SK-N-SH (cell line): Measurements from ENCODE around the gene NOTCH4.

Source experiments
- EP300 ChIP-seq, 2 experiments: IDR thresholded peaks; 2 replicates each; pipeline versions ENCODE4 v1.4.0 to v1.6.1; 2012; ENCODE audit warnings: borderline replicate concordance in 1 of 2, low read depth in 1 of 2, low read length in 1 of 2
- EZH2phosphoT487 ChIP-seq: fragments of 200-600 bp; sonication (generic); IDR thresholded peaks from 2 replicates; pipeline ENCODE4 v1.6.1; 2017; ENCODE audit warnings: low read depth, mixed run types, mild to moderate bottlenecking, antibody characterized with exemption, moderate library complexity, borderline replicate concordance
- NFIC ChIP-seq: IDR thresholded peaks from 2 replicates; pipeline ENCODE4 v1.4.0; 2012; ENCODE audit warnings: borderline replicate concordance
- NRF1 ChIP-seq: IDR thresholded peaks from 2 replicates; pipeline ENCODE4 v1.6.1; 2012; ENCODE audit warnings: low read depth, mild to moderate bottlenecking, low read length
- POLR2AphosphoS5 ChIP-seq: IDR thresholded peaks from 2 replicates; pipeline ENCODE4 v1.6.1; 2012; ENCODE audit warnings: low read depth, low read length
- RFX5 ChIP-seq: IDR thresholded peaks from 2 replicates; pipeline ENCODE4 v1.6.1; 2012; ENCODE audit warnings: mild to moderate bottlenecking, improper control_type of control experiment, low read length
- RXRA ChIP-seq: IDR thresholded peaks from 2 replicates; pipeline ENCODE4 v1.4.0; 2012; ENCODE audit warnings: low read depth, mild to moderate bottlenecking, borderline replicate concordance
- SIN3A ChIP-seq: IDR thresholded peaks from 2 replicates; pipeline ENCODE4 v1.6.1; 2012; ENCODE audit warnings: low read depth, mild to moderate bottlenecking, low read length, moderate library complexity, borderline replicate concordance
- SMC3 ChIP-seq: IDR thresholded peaks from 2 replicates; pipeline ENCODE4 v1.6.1; 2012; ENCODE audit warnings: low read depth, low read length, improper control_type of control experiment
- TAF1 ChIP-seq: IDR thresholded peaks from 2 replicates; pipeline ENCODE4 v1.6.1; 2012; ENCODE audit warnings: low read depth, mild to moderate bottlenecking, low read length, moderate library complexity, borderline replicate concordance
- USF2 ChIP-seq: fragments of 150-350 bp; IDR thresholded peaks from 2 replicates; pipeline ENCODE4 v1.6.1; 2017; ENCODE audit warnings: antibody characterized with exemption, low read length, low read depth, borderline replicate concordance
- TF ChIP-seq, protein P1 (sequence below): fragments of 200-600 bp; sonication (generic); IDR thresholded peaks from 2 replicates; pipeline ENCODE4 v1.6.1; 2017; ENCODE audit warnings: antibody characterized with exemption, mild to moderate bottlenecking, moderate library complexity

DNA sequence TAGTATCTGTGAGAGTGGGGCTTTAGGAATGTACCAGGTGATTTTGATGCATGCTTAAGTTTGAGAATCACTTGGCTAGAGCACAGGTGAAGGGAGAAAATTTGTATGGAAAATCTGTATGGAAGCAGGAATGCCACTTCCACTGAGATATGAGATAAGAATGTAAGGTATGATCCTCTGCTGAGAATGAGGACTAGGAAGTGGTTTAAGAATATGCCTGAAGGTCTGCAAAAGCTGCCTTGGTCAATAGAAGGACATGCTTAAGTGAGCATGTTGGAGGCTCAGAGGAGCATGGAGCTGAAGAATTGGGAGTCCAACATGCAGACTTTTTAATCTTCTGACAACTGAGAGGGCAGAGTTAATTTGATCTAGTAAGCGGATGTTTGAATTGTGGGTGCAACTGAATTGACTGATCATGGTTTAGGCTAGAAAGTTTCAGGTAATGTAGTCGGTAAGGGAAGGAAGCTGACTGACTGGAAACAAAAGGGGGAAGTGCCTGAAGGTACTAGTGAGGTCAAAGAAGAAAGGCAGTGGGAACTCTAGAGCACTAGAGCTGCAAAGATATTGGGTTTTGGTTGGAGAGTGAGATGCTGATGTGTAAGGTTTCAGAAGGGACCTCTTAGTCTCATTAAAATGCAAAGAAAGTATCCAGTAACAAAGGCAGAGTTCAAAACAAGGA, 28.6 kb upstream of the NOTCH4 start:
- TF ChIP-seq, protein P1, sequence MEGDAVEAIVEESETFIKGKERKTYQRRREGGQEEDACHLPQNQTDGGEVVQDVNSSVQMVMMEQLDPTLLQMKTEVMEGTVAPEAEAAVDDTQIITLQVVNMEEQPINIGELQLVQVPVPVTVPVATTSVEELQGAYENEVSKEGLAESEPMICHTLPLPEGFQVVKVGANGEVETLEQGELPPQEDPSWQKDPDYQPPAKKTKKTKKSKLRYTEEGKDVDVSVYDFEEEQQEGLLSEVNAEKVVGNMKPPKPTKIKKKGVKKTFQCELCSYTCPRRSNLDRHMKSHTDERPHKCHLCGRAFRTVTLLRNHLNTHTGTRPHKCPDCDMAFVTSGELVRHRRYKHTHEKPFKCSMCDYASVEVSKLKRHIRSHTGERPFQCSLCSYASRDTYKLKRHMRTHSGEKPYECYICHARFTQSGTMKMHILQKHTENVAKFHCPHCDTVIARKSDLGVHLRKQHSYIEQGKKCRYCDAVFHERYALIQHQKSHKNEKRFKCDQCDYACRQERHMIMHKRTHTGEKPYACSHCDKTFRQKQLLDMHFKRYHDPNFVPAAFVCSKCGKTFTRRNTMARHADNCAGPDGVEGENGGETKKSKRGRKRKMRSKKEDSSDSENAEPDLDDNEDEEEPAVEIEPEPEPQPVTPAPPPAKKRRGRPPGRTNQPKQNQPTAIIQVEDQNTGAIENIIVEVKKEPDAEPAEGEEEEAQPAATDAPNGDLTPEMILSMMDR = no peak
- TF ChIP-seq TAF1 (no peak), EZH2phosphoT487 (no peak), NFIC (no peak), EP300 (IDR thresholded peaks at IDR 0.05; ENCODE audit: borderline replicate concordance in 1 of 2, low read depth in 1 of 2, low read length in 1 of 2) (no peak), RFX5 (no peak), USF2 (no peak), SIN3A (no peak), POLR2AphosphoS5 (no peak), NRF1 (no peak), RXRA (no peak), SMC3 (no peak)
